CD14-positive monocyte (primary cell): ENCODE measurements around the gene KANSL3. TPM values are rescaled to one million over a fixed set of nuclear protein-coding genes. Genes with fewer than 3 reads are reported as not detected.

Experiments
- DNase-seq, 3 donors: peaks; one replicate each; pipeline ENCODE4 v3.0.0-alpha.2; 2011 to 2022
- H2AFZ ChIP-seq: 2 replicates; pipeline ENCODE4 v1.6.0; 2012; ENCODE audit warnings: mild to moderate bottlenecking, low read depth, low read length, inconsistent platforms; ENCODE audit not compliant: insufficient read depth, poor library complexity, severe bottlenecking
- H3K27ac ChIP-seq, 2 donors: 1 replicate in 1 of 2; 2 replicates in 1 of 2; pipeline ENCODE4 v1.5.1; 2012 to 2013; ENCODE audit warnings: low read length in 2 of 2, control low read depth in 1 of 2, inconsistent platforms in 1 of 2, low read depth in 1 of 2, mild to moderate bottlenecking in 1 of 2
- H3K27me3 ChIP-seq, 2 donors: one replicate each; pipeline versions ENCODE4 v1.6.0 to v1.6.1; 2011 to 2013; ENCODE audit warnings: low read length in 2 of 2; ENCODE audit not compliant: control insufficient read depth in 2 of 2, insufficient read depth in 2 of 2
- H3K36me3 ChIP-seq, 2 donors: replicated peaks in 1 of 2; 1 replicate in 1 of 2; 2 replicates in 1 of 2; pipeline versions ENCODE4 v1.5.1 to v1.6.1; 2012 to 2013; ENCODE audit warnings: low read length in 2 of 2, control low read depth in 1 of 2, inconsistent platforms in 1 of 2, mild to moderate bottlenecking in 1 of 2; ENCODE audit not compliant: insufficient read depth in 2 of 2, control insufficient read depth in 1 of 2
- H3K4me1 ChIP-seq, 2 donors: 1 replicate in 1 of 2; 2 replicates in 1 of 2; pipeline versions ENCODE4 v1.5.1 to v1.6.1; 2012 to 2013; ENCODE audit warnings: low read length in 2 of 2, control low read depth in 1 of 2, inconsistent platforms in 1 of 2, mild to moderate bottlenecking in 1 of 2, moderate library complexity in 1 of 2; ENCODE audit not compliant: insufficient read depth in 2 of 2, control insufficient read depth in 1 of 2
- H3K4me2 ChIP-seq: replicated peaks from 2 replicates; pipeline ENCODE3; 2012; ENCODE audit warnings: low read length, moderate library complexity, mild to moderate bottlenecking; ENCODE audit not compliant: poor library complexity, severe bottlenecking; ENCODE audit errors: extremely low read depth
- H3K4me3 ChIP-seq, 3 experiments: fragments of 200-600 bp in 1 of 3; sonication (generic) in 1 of 3; replicated peaks in 1 of 3; 1 replicate in 2 of 3; 2 replicates in 1 of 3; pipeline ENCODE4 v1.5.1; 2011 to 2013; ENCODE audit warnings: low read length in 3 of 3, mild to moderate bottlenecking in 3 of 3, control low read depth in 2 of 3, low read depth in 2 of 3, inconsistent platforms in 1 of 3, moderate library complexity in 1 of 3
- H3K79me2 ChIP-seq: 2 replicates; pipeline ENCODE4 v1.6.0; 2012; ENCODE audit warnings: mild to moderate bottlenecking, control low read depth, inconsistent platforms, low read length, moderate library complexity; ENCODE audit not compliant: insufficient read depth
- H3K9ac ChIP-seq: 2 replicates; pipeline ENCODE4 v1.6.0; 2017; ENCODE audit warnings: low read length, mild to moderate bottlenecking; ENCODE audit not compliant: insufficient read depth, poor library complexity, severe bottlenecking
- H3K9me3 ChIP-seq, 2 donors: replicated peaks in 1 of 2; 1 replicate in 1 of 2; 2 replicates in 1 of 2; pipeline versions ENCODE4 v1.5.1 to v1.6.1; 2012 to 2013; ENCODE audit warnings: low read length in 2 of 2, control low read depth in 1 of 2; ENCODE audit not compliant: control insufficient read depth in 1 of 2, insufficient read depth in 1 of 2
- H4K20me1 ChIP-seq: 2 replicates; pipeline ENCODE4 v1.6.0; 2012; ENCODE audit warnings: mild to moderate bottlenecking, low read length, control low read depth, moderate library complexity; ENCODE audit not compliant: insufficient read depth
- H3K27ac Mint-ChIP-seq, 7 donors: one replicate each; pipeline ENCODE4 v1.8.0; 2020; ENCODE audit warnings: mild to moderate bottlenecking in 7 of 7, mixed read lengths in 7 of 7, moderate library complexity in 6 of 7, inconsistent platforms in 2 of 7
- H3K27me3 Mint-ChIP-seq, 3 donors: one replicate each; pipeline ENCODE4 v1.8.0; 2021 to 2022; ENCODE audit warnings: low read depth in 3 of 3, mild to moderate bottlenecking in 3 of 3, mixed read lengths in 3 of 3, moderate library complexity in 3 of 3, inconsistent platforms in 1 of 3
- H3K36me3 Mint-ChIP-seq, 2 donors: one replicate each; pipeline ENCODE4 v1.8.0; 2020; ENCODE audit warnings: mixed read lengths in 2 of 2, inconsistent platforms in 1 of 2, mild to moderate bottlenecking in 1 of 2
- H3K4me1 Mint-ChIP-seq: one replicate; pipeline ENCODE4 v1.8.0; 2020; ENCODE audit warnings: mild to moderate bottlenecking, mixed read lengths
- H3K4me3 Mint-ChIP-seq, 2 donors: one replicate each; pipeline ENCODE4 v1.8.0; 2020; ENCODE audit warnings: mild to moderate bottlenecking in 2 of 2, mixed read lengths in 2 of 2, moderate library complexity in 1 of 2
- H3K9me3 Mint-ChIP-seq, 7 donors: one replicate each; pipeline ENCODE4 v1.8.0; 2020 to 2022; ENCODE audit warnings: mixed read lengths in 7 of 7, mild to moderate bottlenecking in 6 of 7, moderate library complexity in 6 of 7, inconsistent platforms in 2 of 7
- WGBS: methylation state at CpG from one replicate; pipeline ENCODE4 v1.1.5; 2013; ENCODE audit warnings: missing lambda C conversion rate; ENCODE audit not compliant: insufficient coverage; 5-methylcytosine and 5-hydroxymethylcytosine counted together
- intact Hi-C, 2 donors: fragments of 100-400 bp; cut with micrococcal nuclease; formaldehyde crosslinking; loops; one replicate each; pipeline versions ENCODE4 v1.15.0 to v1.15.1; 2023
- polyA plus RNA-seq, 3 donors: library from polyadenylated mRNA; depleted of rRNA in 1 of 3; unstranded in 2 of 3; stranded (reverse) in 1 of 3; fragments of 300-500 nt in 2 of 3; fragments of >200 nt in 1 of 3; fragmentation: Illumina TruSeq in 2 of 3; gene quantifications; 1 replicate in 2 of 3; 2 replicates in 1 of 3; pipeline ENCODE4 v1.2.3, GENCODE V29; 2012 to 2021
- TF ChIP-seq, protein P1 (sequence below): fragments of 200-600 bp; IDR thresholded peaks from one replicate; pipeline ENCODE4 v1.8.0; 2022; ENCODE audit warnings: antibody characterized with exemption, mild to moderate bottlenecking

Gene KANSL3
- polyA plus RNA-seq, 3 donors = 2.5 to 25.3 (median 7.2) TPM

DNA sequence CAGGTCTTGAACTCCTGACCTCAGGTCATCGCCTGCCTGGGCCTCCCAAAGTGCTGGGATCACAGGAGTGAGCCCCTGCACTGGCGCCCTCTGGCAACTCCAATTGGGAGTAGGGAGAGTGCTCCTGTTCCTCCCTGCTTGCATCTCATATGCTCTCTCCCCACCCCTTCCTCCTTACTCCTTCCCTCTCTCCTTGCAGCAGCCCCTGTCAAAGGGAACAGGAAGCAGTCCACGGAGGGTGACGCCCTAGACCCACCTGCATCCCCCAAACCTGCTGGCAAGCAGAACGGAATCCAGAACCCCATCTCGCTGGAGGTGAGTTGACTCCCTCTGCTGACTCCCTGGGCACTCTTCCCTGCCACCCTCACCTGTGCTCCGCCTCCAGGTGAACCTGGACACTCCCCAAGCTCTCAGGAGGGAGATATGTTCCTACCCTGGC, 90.9 kb downstream of the KANSL3 start:
- Mint-ChIP-seq H3K4me1 (peaks cover 9% of the 10 kb centered on the region), H3K4me3 (no peak overlapping the region), H3K27ac (no peak overlapping the region), H3K9me3 (peaks cover 0 to 2% (median 0%) of the 10 kb centered on the region in 7 donors), H3K36me3 (peaks cover 64 to 83% of the 10 kb centered on the region in 2 donors), H3K27me3 (no peaks in the 10 kb centered on the region)
- peaks cover 48 to 96% of the 10 kb centered on the region in 2 donors for H3K36me3 ChIP-seq
- peak in 1 of 3 donors; percentile 2 for DNase-seq
- TF ChIP-seq, protein P1, sequence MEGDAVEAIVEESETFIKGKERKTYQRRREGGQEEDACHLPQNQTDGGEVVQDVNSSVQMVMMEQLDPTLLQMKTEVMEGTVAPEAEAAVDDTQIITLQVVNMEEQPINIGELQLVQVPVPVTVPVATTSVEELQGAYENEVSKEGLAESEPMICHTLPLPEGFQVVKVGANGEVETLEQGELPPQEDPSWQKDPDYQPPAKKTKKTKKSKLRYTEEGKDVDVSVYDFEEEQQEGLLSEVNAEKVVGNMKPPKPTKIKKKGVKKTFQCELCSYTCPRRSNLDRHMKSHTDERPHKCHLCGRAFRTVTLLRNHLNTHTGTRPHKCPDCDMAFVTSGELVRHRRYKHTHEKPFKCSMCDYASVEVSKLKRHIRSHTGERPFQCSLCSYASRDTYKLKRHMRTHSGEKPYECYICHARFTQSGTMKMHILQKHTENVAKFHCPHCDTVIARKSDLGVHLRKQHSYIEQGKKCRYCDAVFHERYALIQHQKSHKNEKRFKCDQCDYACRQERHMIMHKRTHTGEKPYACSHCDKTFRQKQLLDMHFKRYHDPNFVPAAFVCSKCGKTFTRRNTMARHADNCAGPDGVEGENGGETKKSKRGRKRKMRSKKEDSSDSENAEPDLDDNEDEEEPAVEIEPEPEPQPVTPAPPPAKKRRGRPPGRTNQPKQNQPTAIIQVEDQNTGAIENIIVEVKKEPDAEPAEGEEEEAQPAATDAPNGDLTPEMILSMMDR = no peak
- no peak overlapping the region for H3K4me2 ChIP-seq
- H3K27me3 ChIP-seq = no peaks in the 10 kb centered on the region
- peaks cover 92% of the 10 kb centered on the region for H4K20me1 ChIP-seq
- H3K79me2 ChIP-seq = peaks cover 50% of the 10 kb centered on the region
- H3K9ac ChIP-seq = no peak overlapping the region
- no peak overlapping the region for H3K27ac ChIP-seq
- no peak overlapping the region for H2AFZ ChIP-seq
- no peak overlapping the region for H3K4me3 ChIP-seq
- H3K9me3 ChIP-seq = no peaks in the 10 kb centered on the region
- WGBS = 81% methylated on average over 6 of the region's 7 CpGs
- intact Hi-C loops = no loop called here
- H3K4me1 ChIP-seq = no peaks in the 10 kb centered on the region

DNA sequence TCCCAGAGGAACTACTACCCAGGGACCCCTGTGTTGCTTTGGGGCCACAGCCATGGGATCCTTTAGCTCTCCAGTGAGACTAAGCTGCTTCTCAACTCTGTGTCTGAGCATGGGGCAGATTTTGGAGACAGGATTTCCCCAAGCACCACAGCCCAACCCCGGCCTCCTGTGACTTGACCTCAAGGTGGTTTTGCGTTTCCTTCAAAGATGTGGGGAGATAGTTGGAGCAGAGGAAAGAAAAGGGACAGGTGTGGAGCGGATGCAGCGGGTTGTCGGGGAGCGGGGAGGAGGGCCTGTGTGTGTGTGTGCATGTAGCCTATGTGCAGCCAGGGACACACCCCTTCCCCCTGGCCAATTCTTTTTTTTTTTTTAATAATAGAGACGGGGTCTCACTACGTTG, 91.3 kb downstream of the KANSL3 start:
- peaks cover 96% of the 10 kb centered on the region for H4K20me1 ChIP-seq
- intact Hi-C loops = no loop called here
- H3K27ac Mint-ChIP-seq = no peak overlapping the region

More for the DNA sequence above, 91.3 kb downstream of the KANSL3 start:
- H3K9me3 Mint-ChIP-seq = peaks cover 0 to 2% (median 0%) of the 10 kb centered on the region in 7 donors
- H3K4me3 Mint-ChIP-seq = no peak overlapping the region
- H3K27me3 Mint-ChIP-seq = no peaks in the 10 kb centered on the region
- Histone ChIP-seq H3K4me1 (no peaks in the 10 kb centered on the region), H2AFZ (no peak overlapping the region), H3K27me3 (no peaks in the 10 kb centered on the region), H3K9me3 (no peaks in the 10 kb centered on the region), H3K4me3 (no peak overlapping the region), H3K79me2 (peaks cover 54% of the 10 kb centered on the region), H3K27ac (peak overlapping the region in 1 of 2 donors; percentile 14), H3K9ac (no peak overlapping the region), H3K36me3 (peaks cover 44 to 96% of the 10 kb centered on the region in 2 donors), H3K4me2 (no peak overlapping the region)
- H3K36me3 Mint-ChIP-seq = peaks cover 60 to 83% of the 10 kb centered on the region in 2 donors
- no peak for DNase-seq
- TF ChIP-seq, protein P1 = no peak
- 100% methylated on average over 1 of the region's 8 CpGs for WGBS
- peaks cover 9% of the 10 kb centered on the region for H3K4me1 Mint-ChIP-seq
